Measurements from ENCODE around the gene TELO2.

GRCh38 chr16:1534021-1535020 lies 41.2 kb downstream of the TELO2 start:
- TF ChIP-seq CTCF (IDR thresholded peaks at IDR 0.05; ENCODE audit: extremely low read depth in 1 of 2, insufficient read depth in 1 of 2, low read depth in 1 of 2, low read length in 2 of 2) = no peak
- no peak for TF ChIP-seq MYC (IDR thresholded peaks at IDR 0.05; ENCODE audit: low read depth, low read length)
- TF ChIP-seq POLR2AphosphoS5 (IDR thresholded peaks at IDR 0.05; ENCODE audit: insufficient read depth, low read depth, low read length) = no peak
- TF ChIP-seq EZH2 (IDR thresholded peaks at IDR 0.05; ENCODE audit: borderline replicate concordance, low read depth, low read length, severe bottlenecking) = no peak
- no peak for TF ChIP-seq POLR2A (IDR thresholded peaks at IDR 0.05; ENCODE audit: low read depth, low read length)

Data from endothelial cell of umbilical vein (primary cell).